ENCODE data around the gene PPP1R7.

PPP1R7 gene

GRCh38 chr2:241226723-241227572 lies 76.7 kb downstream of the PPP1R7 start:
- Histone ChIP-seq H3K9ac (ENCODE audit: low read length) (no peak overlapping the region), H3K9me3 (ENCODE audit: control insufficient read depth, low read length) (no peaks in the 10 kb centered on the region), H3K36me3 (ENCODE audit: control insufficient read depth, insufficient read depth, low read length) (peaks cover 35% of the 10 kb centered on the region), H3K4me1 (ENCODE audit: control insufficient read depth, insufficient read depth, low read length) (peaks cover 17% of the 10 kb centered on the region), H3K4me3 (ENCODE audit: low read length) (no peak overlapping the region), H3K27me3 (ENCODE audit: control insufficient read depth, insufficient read depth, low read length) (no peaks in the 10 kb centered on the region)

GRCh38 chr2:241227594-241227993 lies 77.3 kb downstream of the PPP1R7 start:
- H3K4me3 ChIP-seq (ENCODE audit: low read length): no peak overlapping the region
- no peaks in the 10 kb centered on the region for H3K9me3 ChIP-seq (ENCODE audit: control insufficient read depth, low read length)
- no peak overlapping the region for H3K9ac ChIP-seq (ENCODE audit: low read length)
- peaks cover 35% of the 10 kb centered on the region for H3K36me3 ChIP-seq (ENCODE audit: control insufficient read depth, insufficient read depth, low read length)
- H3K4me1 ChIP-seq (ENCODE audit: control insufficient read depth, insufficient read depth, low read length): peaks cover 24% of the 10 kb centered on the region
- no peaks in the 10 kb centered on the region for H3K27me3 ChIP-seq (ENCODE audit: control insufficient read depth, insufficient read depth, low read length)

- Histone ChIP-seq H3K4me1 (ENCODE audit: control insufficient read depth, insufficient read depth, low read length) (peaks cover 25% of the 10 kb centered on the region), H3K27me3 (ENCODE audit: control insufficient read depth, insufficient read depth, low read length) (no peaks in the 10 kb centered on the region), H3K4me3 (ENCODE audit: low read length) (no peak overlapping the region), H3K36me3 (ENCODE audit: control insufficient read depth, insufficient read depth, low read length) (peaks cover 40% of the 10 kb centered on the region), H3K9ac (ENCODE audit: low read length) (no peak overlapping the region), H3K9me3 (ENCODE audit: control insufficient read depth, low read length) (no peaks in the 10 kb centered on the region)
Observed at GRCh38 chr2:241228081-241228859, 78.0 kb downstream of the PPP1R7 start.

GRCh38 chr2:241228860-241229516 lies 78.7 kb downstream of the PPP1R7 start:
- H3K4me1 ChIP-seq (ENCODE audit: control insufficient read depth, insufficient read depth, low read length): peaks cover 19% of the 10 kb centered on the region
- H3K4me3 ChIP-seq (ENCODE audit: low read length): no peak overlapping the region
- no peaks in the 10 kb centered on the region for H3K9me3 ChIP-seq (ENCODE audit: control insufficient read depth, low read length)
- peaks cover 41% of the 10 kb centered on the region for H3K36me3 ChIP-seq (ENCODE audit: control insufficient read depth, insufficient read depth, low read length)
- H3K27me3 ChIP-seq (ENCODE audit: control insufficient read depth, insufficient read depth, low read length): no peaks in the 10 kb centered on the region
- no peak overlapping the region for H3K9ac ChIP-seq (ENCODE audit: low read length)

- Histone ChIP-seq H3K27me3 (ENCODE audit: control insufficient read depth, insufficient read depth, low read length) (no peaks in the 10 kb centered on the region), H3K36me3 (ENCODE audit: control insufficient read depth, insufficient read depth, low read length) (peaks cover 41% of the 10 kb centered on the region), H3K9me3 (ENCODE audit: control insufficient read depth, low read length) (no peaks in the 10 kb centered on the region), H3K4me1 (ENCODE audit: control insufficient read depth, insufficient read depth, low read length) (peaks cover 12% of the 10 kb centered on the region), H3K4me3 (ENCODE audit: low read length) (no peak overlapping the region), H3K9ac (ENCODE audit: low read length) (no peak overlapping the region)
Observed at GRCh38 chr2:241229563-241230401, 79.5 kb downstream of the PPP1R7 start.

- Histone ChIP-seq H3K9ac (ENCODE audit: low read length) (no peak overlapping the region), H3K9me3 (ENCODE audit: control insufficient read depth, low read length) (no peaks in the 10 kb centered on the region), H3K4me1 (ENCODE audit: control insufficient read depth, insufficient read depth, low read length) (peaks cover 12% of the 10 kb centered on the region), H3K27me3 (ENCODE audit: control insufficient read depth, insufficient read depth, low read length) (no peaks in the 10 kb centered on the region), H3K4me3 (ENCODE audit: low read length) (no peak overlapping the region), H3K36me3 (ENCODE audit: control insufficient read depth, insufficient read depth, low read length) (peaks cover 41% of the 10 kb centered on the region)
Observed at GRCh38 chr2:241230435-241230834, 80.2 kb downstream of the PPP1R7 start.

GRCh38 chr2:241232736-241233575 lies 82.7 kb downstream of the PPP1R7 start:
- Histone ChIP-seq H3K36me3 (ENCODE audit: control insufficient read depth, insufficient read depth, low read length) (peaks cover 50% of the 10 kb centered on the region), H3K4me3 (ENCODE audit: low read length) (no peak overlapping the region), H3K9ac (ENCODE audit: low read length) (no peak overlapping the region), H3K27me3 (ENCODE audit: control insufficient read depth, insufficient read depth, low read length) (no peaks in the 10 kb centered on the region), H3K4me1 (ENCODE audit: control insufficient read depth, insufficient read depth, low read length) (peaks cover 12% of the 10 kb centered on the region), H3K9me3 (ENCODE audit: control insufficient read depth, low read length) (no peaks in the 10 kb centered on the region)

Measured in mucosa of stomach (tissue), 1 donor.